ENCODE results near the gene ZNF559. TPM values are rescaled to one million over a fixed set of nuclear protein-coding genes. Genes with fewer than 3 reads are reported as not detected.

The ZNF559 gene
- total RNA-seq, 1 donor from 2014 or later: 5.0 TPM

- H3K9me3 Mint-ChIP-seq: peaks cover 79% of the 10 kb centered on the region
- H3K4me1 Mint-ChIP-seq (ENCODE audit: low read depth): no peaks in the 10 kb centered on the region
- H3K36me3 Mint-ChIP-seq (ENCODE audit: low read depth): peaks cover 2% of the 10 kb centered on the region
- intact Hi-C loops (cut with micrococcal nuclease): no loop called here
- no peak overlapping the region for H3K4me3 Mint-ChIP-seq
- H3K27me3 Mint-ChIP-seq (ENCODE audit: insufficient read depth): no peaks in the 10 kb centered on the region
- DNase-seq (ENCODE audit: low spot score): no peak
- no peak overlapping the region for H3K27ac Mint-ChIP-seq
Observed at GRCh38 chr19:9381361-9381785, 57.4 kb downstream of the ZNF559 start.

Other genes with a start within 250 kb of the ZNF559 start
- gene OR1M1, start 237.1 kb upstream of the ZNF559 start, total RNA-seq: not detected in 2 replicates
- not detected in 2 replicates for gene OR7G2, start 216.7 kb upstream of the ZNF559 start, total RNA-seq
- not detected in 2 replicates for gene OR7G1, start 208.4 kb upstream of the ZNF559 start, total RNA-seq
- gene OR7G3, start 197.2 kb upstream of the ZNF559 start, total RNA-seq: not detected in 2 replicates
- 50.7 and 53.3 TPM in 2 replicates for gene ZNF317, start 183.8 kb upstream of the ZNF559 start, total RNA-seq
- 0.44 TPM in 2 replicates for gene OR7D2, start 145.2 kb upstream of the ZNF559 start, total RNA-seq
- not detected in 2 replicates for gene OR7D4, start 104.6 kb upstream of the ZNF559 start, total RNA-seq
- gene OR7E24, start 73.2 kb upstream of the ZNF559 start, total RNA-seq: not detected in 2 replicates
- gene ZNF699, start 14.3 kb upstream of the ZNF559 start, total RNA-seq: 4.7 and 5.0 TPM in 2 replicates
- 0.18 TPM in 1 of 2 replicates, not detected in the other for gene ZNF177, start 38.8 kb downstream of the ZNF559 start, total RNA-seq
- gene ZNF266, start 111.4 kb downstream of the ZNF559 start, total RNA-seq: 25.3 and 28.2 TPM in 2 replicates
- not detected in 2 replicates for gene ZNF560, start 174.4 kb downstream of the ZNF559 start, total RNA-seq
- 10.2 and 10.3 TPM in 2 replicates for gene ZNF426, start 214.5 kb downstream of the ZNF559 start, total RNA-seq